AG10803 (cell line): ENCODE data around the gene KLF2.

Experiments used
- DNase-seq: peaks from one replicate; pipeline ENCODE4 v3.0.0; 2010; ENCODE audit warnings: low read depth
- H3K4me3 ChIP-seq: 2 replicates; pipeline ENCODE4 v1.5.1; 2011; ENCODE audit warnings: mild to moderate bottlenecking, low read length, control low read depth
- TF ChIP-seq, protein P1 (sequence below): conservative IDR thresholded peaks from 2 replicates; pipeline ENCODE4 v1.5.1; 2011; ENCODE audit warnings: mild to moderate bottlenecking, low read length, control low read depth, inconsistent platforms

Gene KLF2

DNA sequence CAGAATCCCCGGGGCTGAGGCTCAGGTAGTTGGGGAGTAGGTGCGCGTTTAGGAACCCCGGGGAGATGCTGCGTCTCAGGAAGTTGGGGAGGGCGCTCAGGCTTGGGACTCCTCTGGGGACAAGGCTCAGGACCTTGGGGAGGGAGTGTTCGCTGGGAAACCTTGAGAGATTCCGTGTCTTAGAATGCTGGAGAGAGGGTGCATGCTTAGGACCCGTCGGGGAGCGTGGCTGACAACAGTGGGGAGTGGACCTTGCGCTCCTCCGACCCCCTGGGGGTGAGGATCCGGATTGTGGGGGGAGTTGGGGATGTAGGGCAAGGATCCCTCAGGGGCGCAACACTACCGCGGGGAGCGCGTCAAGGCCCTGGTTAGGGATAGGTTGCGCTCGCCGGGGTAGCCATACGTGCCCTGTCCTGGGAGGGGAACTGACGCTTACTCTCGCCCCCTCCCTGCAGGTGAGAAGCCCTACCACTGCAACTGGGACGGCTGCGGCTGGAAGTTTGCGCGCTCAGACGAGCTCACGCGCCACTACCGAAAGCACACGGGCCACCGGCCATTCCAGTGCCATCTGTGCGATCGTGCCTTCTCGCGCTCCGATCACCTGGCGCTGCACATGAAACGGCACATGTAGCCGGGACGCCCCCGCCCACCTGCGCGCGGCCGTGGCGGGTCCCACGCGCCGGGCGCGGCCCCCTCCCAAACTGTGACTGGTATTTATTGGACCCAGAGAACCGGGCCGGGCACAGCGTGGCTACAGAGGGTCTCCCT is 2.0 kb downstream of the KLF2 start:
- TF ChIP-seq, protein P1, sequence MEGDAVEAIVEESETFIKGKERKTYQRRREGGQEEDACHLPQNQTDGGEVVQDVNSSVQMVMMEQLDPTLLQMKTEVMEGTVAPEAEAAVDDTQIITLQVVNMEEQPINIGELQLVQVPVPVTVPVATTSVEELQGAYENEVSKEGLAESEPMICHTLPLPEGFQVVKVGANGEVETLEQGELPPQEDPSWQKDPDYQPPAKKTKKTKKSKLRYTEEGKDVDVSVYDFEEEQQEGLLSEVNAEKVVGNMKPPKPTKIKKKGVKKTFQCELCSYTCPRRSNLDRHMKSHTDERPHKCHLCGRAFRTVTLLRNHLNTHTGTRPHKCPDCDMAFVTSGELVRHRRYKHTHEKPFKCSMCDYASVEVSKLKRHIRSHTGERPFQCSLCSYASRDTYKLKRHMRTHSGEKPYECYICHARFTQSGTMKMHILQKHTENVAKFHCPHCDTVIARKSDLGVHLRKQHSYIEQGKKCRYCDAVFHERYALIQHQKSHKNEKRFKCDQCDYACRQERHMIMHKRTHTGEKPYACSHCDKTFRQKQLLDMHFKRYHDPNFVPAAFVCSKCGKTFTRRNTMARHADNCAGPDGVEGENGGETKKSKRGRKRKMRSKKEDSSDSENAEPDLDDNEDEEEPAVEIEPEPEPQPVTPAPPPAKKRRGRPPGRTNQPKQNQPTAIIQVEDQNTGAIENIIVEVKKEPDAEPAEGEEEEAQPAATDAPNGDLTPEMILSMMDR = no peak
- peak overlapping the region; percentile 85 for H3K4me3 ChIP-seq

DNA sequence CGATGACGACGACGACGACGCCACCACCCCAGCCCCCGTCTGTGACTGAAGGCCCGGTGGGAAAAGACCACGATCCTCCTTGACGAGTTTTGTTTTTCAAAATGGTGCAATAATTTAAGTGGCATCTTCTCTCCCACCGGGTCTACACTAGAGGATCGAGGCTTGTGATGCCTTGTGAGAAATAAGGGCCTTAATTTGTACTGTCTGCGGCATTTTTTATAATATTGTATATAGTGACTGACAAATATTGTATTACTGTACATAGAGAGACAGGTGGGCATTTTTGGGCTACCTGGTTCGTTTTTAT is 2.5 kb downstream of the KLF2 start:
- TF ChIP-seq, protein P1 = no peak
- DNase-seq = peak; percentile 4
- peak overlapping the region; percentile 85 for H3K4me3 ChIP-seq

More for the DNA sequence above, 2.0 kb downstream of the KLF2 start:
- peak; percentile 35 for DNase-seq

DNA sequence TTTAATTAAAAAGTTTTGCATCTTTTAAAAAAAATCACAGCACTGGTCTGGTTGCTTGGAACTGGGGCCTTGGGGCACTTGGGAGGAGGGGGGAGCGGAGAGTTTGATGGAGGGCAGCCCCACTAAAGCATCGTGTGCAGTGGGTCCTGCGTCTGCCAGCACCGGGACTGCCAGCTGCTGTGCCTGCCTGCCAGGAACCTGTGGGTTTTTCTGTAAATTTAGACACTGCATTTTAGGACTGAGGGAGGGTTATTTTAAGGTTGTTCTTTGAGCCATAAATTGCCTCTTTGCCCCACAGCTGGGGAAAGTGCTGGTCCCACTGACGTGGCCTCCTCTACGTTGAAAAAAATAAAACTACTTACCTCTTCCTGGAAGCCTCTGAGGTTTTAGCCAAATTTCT is 2.9 kb downstream of the KLF2 start:
- TF ChIP-seq, protein P1 = no peak
- peak overlapping the region; percentile 47 for H3K4me3 ChIP-seq
- peak; percentile 31 for DNase-seq

DNA sequence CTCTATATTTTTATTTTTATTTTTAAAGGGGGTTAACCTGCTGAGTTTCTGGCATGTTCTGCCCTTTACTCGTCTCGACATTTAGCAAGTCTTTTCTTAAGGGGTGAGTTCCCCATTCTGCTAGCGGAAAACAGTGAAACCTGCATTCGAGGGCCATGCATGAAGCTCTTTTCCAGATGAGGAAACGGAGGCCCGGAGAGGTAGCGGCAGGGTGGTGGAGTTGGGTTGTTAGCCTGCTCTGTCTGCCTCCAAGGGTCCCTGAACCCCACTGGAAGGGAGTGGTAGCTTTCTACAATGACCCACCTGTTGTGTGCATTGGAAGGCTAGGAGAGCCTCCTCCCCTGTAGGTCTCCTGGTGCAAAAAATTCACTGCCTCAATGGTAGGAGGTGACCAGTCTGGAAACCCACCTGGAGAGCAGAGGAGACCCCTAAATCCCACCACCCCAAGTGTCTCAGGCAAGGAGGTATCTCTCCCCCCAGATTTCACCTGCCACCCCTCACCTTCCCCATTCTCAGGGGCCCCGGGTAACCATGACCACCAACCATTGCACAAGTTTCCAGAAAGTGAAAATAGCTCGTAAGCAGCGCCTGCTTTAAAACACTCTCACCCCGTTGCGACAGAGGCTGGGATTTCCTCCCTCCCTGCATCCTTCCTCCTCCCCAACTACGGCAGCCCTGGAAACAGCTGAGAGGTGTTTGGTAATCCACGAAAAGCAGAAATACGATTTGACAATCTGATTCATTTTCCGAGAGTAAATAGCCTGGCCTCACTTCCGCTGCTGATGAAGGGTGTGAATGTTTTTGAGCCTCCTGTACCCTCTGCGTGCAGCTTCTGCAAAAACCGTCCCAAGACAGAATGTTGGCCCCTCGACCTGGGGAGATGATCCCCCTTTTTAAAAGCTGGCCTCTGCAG is 3.5 kb downstream of the KLF2 start:
- TF ChIP-seq, protein P1 = no peak
- peak overlapping the region; percentile 47 for H3K4me3 ChIP-seq
- DNase-seq = peak; percentile 93

DNA sequence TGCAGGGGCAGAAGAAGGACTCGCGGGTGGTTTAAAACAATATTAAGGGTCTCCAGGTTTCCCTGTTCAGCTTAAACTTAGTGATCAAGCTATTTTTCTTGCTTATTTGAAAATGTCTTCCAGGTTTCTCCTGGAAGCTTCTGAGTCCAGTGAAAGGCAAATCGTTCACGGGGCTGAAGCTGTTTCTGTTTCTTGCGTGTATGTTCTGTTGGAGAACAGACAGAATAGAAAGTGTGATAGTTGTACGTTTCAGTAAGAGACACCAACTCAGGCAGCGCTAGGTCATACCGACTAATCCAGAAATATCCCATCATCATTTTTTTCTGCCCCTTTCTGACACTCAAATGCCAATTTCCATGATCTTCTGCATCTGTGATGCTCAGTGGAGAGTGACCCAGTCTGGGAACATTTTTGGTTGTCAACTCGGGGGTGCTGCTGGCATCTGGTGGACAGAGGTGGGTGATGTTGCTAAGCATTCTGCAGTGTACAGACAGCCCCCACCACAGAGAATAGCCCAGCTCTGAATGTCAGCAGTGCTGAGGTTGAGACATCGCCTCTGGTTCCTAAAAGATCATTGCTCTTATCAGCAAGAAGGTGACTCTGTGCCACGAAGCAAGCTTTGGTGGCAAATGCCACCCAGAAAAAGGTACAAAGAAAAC is 4.3 kb downstream of the KLF2 start:
- no peak overlapping the region for H3K4me3 ChIP-seq
- TF ChIP-seq, protein P1 = 0 out of 2 replicates have a peak, but pooled peaks have one; percentile 20
- peak; percentile 54 for DNase-seq

DNA sequence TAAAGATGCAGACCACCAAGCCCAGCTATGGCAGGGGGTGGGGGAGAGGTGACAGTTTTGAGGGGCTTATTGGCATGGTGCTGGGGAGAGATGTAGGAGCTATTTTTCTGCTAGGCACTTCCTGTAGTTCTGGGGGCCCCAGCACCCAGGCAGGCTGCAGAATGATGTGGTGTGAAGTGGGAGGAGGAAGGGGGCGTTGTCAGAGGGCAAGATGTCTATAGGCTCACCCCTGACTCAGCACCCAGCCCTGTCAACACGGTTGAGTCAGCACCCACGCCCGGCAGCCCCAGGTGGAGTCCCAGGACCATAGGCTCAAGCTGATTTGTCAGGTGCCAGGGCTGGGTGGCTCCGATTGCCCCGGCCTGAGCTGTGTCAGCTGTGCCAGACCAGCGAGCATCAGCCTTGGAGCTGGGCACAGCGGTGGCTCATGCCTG is 5.8 kb downstream of the KLF2 start:
- TF ChIP-seq, protein P1 = no peak
- DNase-seq = peak; percentile 79
- no peak overlapping the region for H3K4me3 ChIP-seq
